CD4-positive, alpha-beta T cell treated with Interleukin-1 beta for 1 hour (primary cell): Measurements from ENCODE around the gene INF2.
"Not testable (repeated sequence)": the region's sequence is repeated elsewhere in the genome, so short reads cannot be mapped to it uniquely, and the experiment has no call there.

Experiments
- DNase-seq, 2 donors: peaks; one replicate each; pipeline ENCODE4 v3.0.0-alpha.2; 2020 to 2022

The INF2 gene

GRCh38 chr14:104689109-104689880 lies at the start of gene INF2:
Gene INF2, plus strand, starts transcription at chr14:104689618. Its CDS starts 11,748 bp downstream, at chr14:104701366.
- peak; percentile 51 to 61 for DNase-seq

DNA sequence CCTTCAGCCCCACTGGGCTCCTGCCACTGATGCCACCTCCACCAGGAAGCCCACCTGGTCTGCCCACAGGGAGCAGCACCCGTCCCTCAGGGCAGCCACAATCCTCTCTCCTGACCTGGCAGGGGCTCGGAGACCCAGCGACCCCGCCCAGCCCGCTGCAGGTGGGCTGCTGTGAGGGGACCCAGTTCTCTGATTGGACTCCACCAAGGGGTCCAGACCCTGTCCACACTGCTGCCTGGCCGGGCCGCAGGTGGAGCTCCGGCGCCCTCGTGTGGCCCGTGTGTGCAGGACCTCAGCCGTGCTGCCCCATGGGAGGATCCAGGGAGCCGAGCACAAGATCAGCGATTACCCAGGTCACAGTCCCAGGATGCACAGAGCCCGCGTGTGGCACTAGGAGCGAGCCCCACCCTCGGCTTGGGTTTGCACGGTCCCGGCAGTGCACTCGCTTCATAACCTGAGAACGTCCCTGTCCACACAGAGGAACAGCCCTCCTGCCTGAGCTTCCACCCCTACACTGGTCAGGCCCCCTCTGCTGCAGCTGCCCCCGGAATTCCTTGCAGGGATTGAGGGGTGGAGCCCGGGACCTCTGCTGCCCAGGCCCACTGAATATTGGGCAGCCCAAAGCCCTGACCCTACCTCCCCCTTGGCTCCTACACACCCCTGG lies 49.4 kb upstream of the INF2 start:
- DNase-seq = peak; percentile 39 to 50

DNA sequence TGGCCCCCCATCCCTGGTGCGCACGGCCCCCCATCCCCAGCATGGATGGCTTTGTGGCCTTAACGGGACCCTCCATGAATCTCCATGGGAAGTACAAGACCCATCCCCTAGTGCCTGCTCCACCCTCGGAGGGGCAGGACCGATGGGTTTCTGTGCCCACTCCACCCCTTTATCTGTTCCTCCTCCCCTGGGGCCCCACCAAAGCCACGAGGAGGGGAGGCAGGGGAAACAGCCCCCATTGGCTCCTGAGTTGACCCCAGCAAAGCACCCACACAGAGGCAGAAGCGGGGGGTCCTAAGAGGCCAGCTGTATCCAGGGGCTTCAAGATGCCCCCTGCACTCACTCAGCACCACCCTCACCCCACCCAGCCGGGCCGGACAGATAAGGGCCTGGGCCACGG lies 48.7 kb upstream of the INF2 start:
- no peak for DNase-seq

GRCh38 chr14:104641753-104642539 lies 47.5 kb upstream of the INF2 start:
- DNase-seq = no peak

- DNase-seq = no peak
Observed at GRCh38 chr14:104642540-104642868, 46.9 kb upstream of the INF2 start.

GRCh38 chr14:104643306-104643705 lies 46.1 kb upstream of the INF2 start:
- no peak for DNase-seq

DNA sequence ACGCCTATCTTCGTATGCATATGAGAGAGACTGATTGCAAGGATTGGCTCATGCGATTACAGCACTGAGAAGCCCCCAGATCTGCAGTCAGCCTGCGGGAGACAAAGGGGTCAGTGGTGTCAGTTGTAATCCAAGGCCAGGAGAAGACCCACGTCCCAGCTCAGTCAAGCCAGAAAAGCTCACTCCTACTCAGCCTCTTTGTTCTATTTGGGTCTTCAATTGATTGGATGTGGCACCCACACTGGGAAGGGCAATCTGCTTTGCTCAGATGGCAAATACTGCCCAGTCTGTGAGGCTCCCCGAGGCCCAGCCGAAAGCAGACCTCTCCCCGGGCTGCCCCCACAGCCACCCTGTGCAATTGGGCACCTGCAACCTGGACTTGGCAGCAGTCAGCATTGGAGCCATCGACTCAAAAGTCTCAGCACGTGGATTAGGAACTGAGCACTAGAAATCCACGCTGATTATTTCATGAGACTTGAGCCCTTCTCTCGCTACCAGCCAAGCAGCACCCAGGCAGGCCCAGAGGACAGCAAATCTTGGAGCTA lies 45.3 kb upstream of the INF2 start:
- no peak for DNase-seq

- DNase-seq = no peak
Observed at GRCh38 chr14:104644656-104645378, 44.6 kb upstream of the INF2 start.

DNA sequence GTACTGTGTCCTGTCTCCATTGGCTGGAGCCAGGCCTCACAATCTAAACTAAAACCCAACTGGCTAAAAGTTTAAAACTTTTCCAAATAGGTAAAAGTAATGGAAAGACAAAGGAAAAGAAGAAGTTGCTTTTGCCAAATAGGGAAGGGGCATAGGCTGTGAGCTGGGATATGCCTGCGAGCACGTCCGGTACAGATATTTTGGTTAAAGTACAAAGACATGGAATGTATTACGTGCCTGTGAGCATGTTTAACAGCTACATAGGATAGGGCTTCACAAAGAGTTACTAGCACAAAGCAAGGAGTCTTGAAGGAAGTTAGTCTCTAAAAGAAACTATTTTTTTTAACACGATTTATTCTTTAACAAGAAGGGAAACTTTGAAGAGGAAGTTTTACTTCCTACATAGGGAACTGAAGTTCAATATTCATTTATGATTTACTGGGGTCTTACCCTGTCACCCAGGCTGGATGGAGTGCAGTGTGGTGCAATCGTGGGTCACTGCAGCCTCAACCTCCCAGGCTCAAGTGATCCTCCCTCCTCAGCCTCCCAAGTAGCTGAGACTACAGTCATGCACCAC lies 41.9 kb upstream of the INF2 start:
- no peak for DNase-seq

DNA sequence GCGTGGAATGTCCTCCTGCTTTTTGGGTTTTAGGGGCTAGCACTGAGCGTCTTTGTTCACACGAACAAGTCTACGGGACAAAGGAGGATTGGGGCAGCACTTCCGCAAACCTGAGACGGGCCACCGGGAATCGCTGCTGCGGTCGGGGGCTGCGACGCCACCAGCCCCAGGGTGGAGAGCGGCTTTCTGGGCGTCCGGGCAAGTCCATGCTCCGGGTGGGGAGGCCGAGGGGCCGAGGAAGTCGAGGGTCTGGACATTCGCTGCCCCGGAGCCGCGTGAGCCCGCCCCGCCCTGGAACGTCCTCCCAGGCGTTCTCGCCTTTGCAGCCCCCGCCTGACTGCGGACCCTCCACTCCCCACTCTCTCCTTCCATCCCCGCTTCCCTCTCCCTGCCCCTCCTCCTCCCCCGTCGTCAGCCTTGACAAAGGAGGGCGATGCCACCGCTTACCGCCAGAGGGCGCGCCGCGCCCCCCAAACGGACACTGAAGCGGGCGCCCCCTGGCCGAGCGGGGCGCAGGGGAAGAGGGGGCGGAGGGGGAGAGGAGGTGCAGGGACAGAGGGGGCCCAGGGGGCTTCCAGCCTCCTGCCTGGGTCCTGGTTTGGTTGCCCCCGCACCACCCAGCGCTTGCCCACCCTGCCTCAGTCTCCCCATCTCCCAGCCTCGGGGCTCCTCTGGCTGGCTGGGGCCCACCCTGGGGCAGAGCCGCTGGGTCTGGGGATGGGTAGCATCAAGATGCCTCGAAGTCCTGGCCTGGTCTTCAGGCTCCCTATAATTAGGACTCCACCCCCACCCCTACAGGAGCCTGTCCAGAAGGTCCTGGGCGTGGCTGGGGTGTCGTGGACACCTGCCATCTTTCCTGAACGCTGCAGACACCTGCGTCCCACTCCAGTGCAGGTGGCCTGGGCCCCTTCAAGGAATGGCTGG lies 39.1 kb upstream of the INF2 start:
- peak; percentile 61 to 66 for DNase-seq

DNA sequence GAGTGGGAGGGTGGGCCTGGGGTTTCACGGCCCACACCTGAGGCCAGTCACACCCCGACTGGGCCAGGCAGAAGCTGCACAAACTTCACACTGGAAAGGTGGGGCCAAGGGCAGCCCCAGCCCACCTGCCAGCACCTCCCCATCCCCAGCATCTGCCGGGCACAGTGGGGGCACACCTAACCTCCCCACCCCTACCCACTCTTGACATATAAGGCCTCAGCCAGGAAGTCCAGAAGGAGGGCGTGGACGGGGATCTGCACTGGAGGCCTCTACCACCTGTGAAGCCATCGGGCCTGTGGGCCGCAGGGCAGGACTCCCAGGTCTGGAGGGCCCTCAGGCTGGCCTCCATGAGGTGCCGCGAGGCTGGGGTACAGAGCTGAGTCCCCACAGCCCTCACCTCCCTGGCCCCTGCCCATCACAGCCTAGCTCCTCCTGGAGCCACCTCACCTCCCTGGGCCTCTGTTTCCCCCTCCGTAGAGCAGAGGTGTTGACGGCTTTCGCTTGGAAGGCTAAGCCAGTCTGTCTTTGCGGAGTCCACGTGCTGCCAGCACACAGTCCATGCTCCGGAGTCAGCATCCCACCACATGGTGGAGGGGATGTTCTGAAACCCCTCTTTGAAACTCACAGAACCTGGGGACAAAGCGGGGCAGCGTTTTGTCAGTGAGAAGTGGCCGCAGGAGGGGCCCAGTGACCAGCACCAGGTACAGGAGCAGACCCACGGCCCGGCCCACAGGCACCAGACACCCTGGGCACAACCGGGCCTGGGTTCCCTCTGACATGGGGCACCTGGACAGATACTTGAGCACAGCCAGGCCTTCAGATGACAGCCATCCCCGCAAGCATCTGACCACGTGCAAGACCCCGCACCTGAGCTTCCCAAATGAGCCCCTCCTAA lies 38.2 kb upstream of the INF2 start:
- no peak for DNase-seq

GRCh38 chr14:104651876-104652260 lies 37.5 kb upstream of the INF2 start:
- no peak for DNase-seq

DNA sequence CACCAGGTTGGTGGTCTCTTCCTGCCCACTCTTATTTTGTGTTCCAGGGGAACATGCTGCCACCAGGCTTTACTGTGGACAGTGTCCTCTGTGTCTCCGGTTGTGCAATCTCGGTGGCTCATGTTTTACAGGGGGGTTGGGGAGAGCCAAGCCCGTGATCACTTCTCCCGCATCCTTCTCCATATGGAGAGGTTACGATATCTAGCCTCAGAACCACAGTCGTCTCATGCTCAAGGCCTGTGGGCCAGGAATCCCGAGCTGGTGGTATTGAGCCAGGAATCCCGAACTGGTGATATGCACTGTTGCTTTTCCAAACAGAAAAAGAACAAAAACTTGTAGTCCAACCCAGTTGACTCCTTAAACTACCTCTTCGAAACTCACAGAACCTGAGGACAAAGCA lies 37.0 kb upstream of the INF2 start:
- no peak for DNase-seq

DNA sequence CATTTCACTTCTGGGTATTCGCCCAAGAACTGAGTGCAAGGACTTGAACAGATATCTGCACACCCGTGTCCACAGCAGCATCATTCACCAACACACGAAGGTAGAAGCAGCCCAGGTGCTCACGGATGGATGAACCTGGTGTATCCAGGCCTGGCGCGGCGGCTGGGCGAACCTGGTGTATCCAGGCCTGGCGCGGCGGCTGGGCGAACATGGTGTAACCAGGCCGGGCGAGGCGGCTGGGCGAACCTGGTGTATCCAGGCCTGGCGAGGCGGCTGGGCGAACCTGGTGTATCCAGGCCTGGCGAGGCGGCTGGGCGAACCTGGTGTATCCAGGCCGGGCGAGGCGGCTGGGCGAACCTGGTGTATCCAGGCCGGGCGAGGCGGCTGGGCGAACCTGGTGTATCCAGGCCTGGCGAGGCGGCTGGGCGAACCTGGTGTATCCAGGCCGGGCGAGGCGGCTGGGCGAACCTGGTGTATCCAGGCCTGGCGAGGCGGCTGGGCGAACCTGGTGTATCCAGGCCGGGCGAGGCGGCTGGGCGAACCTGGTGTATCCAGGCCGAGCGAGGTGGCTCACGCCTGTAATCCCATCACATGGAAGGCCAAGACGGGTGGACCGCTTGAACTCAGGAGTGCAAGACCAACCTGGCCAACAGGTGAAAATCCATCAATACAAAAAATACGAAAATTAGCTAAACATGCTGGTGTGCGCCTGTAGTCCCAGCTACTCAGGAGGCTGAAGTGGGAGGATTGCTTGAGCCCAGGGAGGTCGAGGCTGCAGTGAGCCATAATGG lies 36.1 kb upstream of the INF2 start:
- not testable (repeated sequence) for DNase-seq

DNA sequence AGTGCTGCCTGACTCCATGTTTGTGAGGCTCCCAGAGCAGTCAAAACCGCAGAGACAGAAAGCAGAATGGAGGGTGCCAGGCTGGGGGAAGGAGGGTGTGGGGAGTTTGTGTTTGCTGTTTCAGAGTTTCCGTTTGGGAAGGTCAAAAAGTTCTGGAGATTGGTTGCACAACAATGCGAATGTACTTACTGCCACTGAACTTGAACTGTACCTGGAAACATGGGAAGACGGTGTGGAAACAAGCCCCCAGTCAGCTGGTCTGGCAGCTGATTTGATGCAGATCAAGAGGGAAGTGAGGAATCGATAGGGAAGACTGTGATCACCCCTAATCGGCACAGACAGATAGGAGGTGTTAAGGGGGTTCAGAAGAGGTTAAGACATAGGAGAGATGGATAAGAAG lies 35.3 kb upstream of the INF2 start:
- DNase-seq = no peak

- DNase-seq = no peak
Observed at GRCh38 chr14:104655128-104655848, 34.1 kb upstream of the INF2 start.

- peak in 1 of 2 donors; percentile 24 for DNase-seq
Observed at GRCh38 chr14:104656014-104656714, 33.3 kb upstream of the INF2 start.

- DNase-seq = peak in 1 of 2 donors; percentile 78
Observed at GRCh38 chr14:104657101-104657524, 32.3 kb upstream of the INF2 start.
